Urothelium cell line (cell line): ENCODE results near the gene STAT3.
"Not testable (repeated sequence)": the region's sequence is repeated elsewhere in the genome, so short reads cannot be mapped to it uniquely, and the experiment has no call there.

Source experiments
- DNase-seq: peaks from one replicate; pipeline ENCODE4 v3.0.0; 2011; ENCODE audit warnings: low spot score, mixed read lengths
- FAIRE-seq: peaks from 2 replicates; lab custom pipeline; 2011; peaks lifted over from hg19 to GRCh38; lab: Jason Lieb, UNC

STAT3 gene

GRCh38 chr17:42317967-42318366 lies 70.3 kb downstream of the STAT3 start:
- not testable (repeated sequence) for DNase-seq, FAIRE-seq

GRCh38 chr17:42317266-42317845 lies 70.9 kb downstream of the STAT3 start:
- FAIRE-seq (no peak), DNase-seq (no peak)

GRCh38 chr17:42316755-42317154 lies 71.5 kb downstream of the STAT3 start:
- no peak for DNase-seq
- FAIRE-seq, result no peak

- DNase-seq (no peak), FAIRE-seq (no peak)
Measured at GRCh38 chr17:42315402-42316156, 72.7 kb downstream of the STAT3 start.

- FAIRE-seq (no peak), DNase-seq (no peak)
Measured at GRCh38 chr17:42313773-42314566, 74.3 kb downstream of the STAT3 start.

GRCh38 chr17:42313389-42313772 lies 74.9 kb downstream of the STAT3 start:
- DNase-seq, result no peak
- no peak for FAIRE-seq

GRCh38 chr17:42312285-42313130 lies 75.7 kb downstream of the STAT3 start:
- no peak for DNase-seq

GRCh38 chr17:42312035-42312284 lies 76.3 kb downstream of the STAT3 start:
- DNase-seq (no peak), FAIRE-seq (no peak)

More at GRCh38 chr17:42312285-42313130, 75.7 kb downstream of the STAT3 start:
- no peak for FAIRE-seq

GRCh38 chr17:42311240-42312034 lies 76.8 kb downstream of the STAT3 start:
- DNase-seq (no peak), FAIRE-seq (no peak)

GRCh38 chr17:42310787-42311215 lies 77.4 kb downstream of the STAT3 start:
- DNase-seq, result no peak
- FAIRE-seq, result no peak

GRCh38 chr17:42309986-42310786 lies 78.1 kb downstream of the STAT3 start:
- peak; percentile 17 for FAIRE-seq
- DNase-seq, result no peak

GRCh38 chr17:42309142-42309541 lies 79.1 kb downstream of the STAT3 start:
- FAIRE-seq, result no peak
- no peak for DNase-seq

- DNase-seq, result no peak
- FAIRE-seq, result no peak
Measured at GRCh38 chr17:42308446-42308845, 79.8 kb downstream of the STAT3 start.

GRCh38 chr17:42307362-42307927 lies 80.8 kb downstream of the STAT3 start:
- DNase-seq (no peak), FAIRE-seq (peak; percentile 17)

- FAIRE-seq (no peak), DNase-seq (no peak)
Measured at GRCh38 chr17:42306385-42306667, 81.9 kb downstream of the STAT3 start.

- peak; percentile 23 for FAIRE-seq
- no peak for DNase-seq
Measured at GRCh38 chr17:42305543-42306384, 82.5 kb downstream of the STAT3 start.

GRCh38 chr17:42305031-42305330 lies 83.3 kb downstream of the STAT3 start:
- not testable (repeated sequence) for FAIRE-seq, DNase-seq

- no peak for DNase-seq
- no peak for FAIRE-seq
Measured at GRCh38 chr17:42304187-42305030, 83.8 kb downstream of the STAT3 start.
